ENCODE measurements around the gene SEMA7A. TPM values are rescaled to one million over a fixed set of nuclear protein-coding genes. Genes with fewer than 3 reads are reported as not detected.
A peak's percentile ranks its signal among the peaks of the same experiment; 100 is the strongest.

Gene SEMA7A
- total RNA-seq, 4 donors from 2014 or later = 0.29 to 16.9 (median 4.5) TPM; not detected in 1

GRCh38 chr15:74380361-74381189 lies 53.2 kb downstream of the SEMA7A start:
- no peak overlapping the region for H3K27ac ChIP-seq
- H3K9me3 ChIP-seq = no peaks in the 10 kb centered on the region
- H3K36me3 ChIP-seq = no peaks in the 10 kb centered on the region
- TF ChIP-seq POLR2A (IDR thresholded peaks at IDR 0.05) (no peak), CTCF (IDR thresholded peaks at IDR 0.05) (no peak)
- intact Hi-C loops (cut with DNase I; ENCODE audit: low total_unique reads) = no loop called here
- no peak overlapping the region for H3K4me3 ChIP-seq
- no peaks in the 10 kb centered on the region for H3K27me3 ChIP-seq
- no peak for DNase-seq
- H3K4me1 ChIP-seq = no peaks in the 10 kb centered on the region

GRCh38 chr15:74378848-74379247 lies 54.9 kb downstream of the SEMA7A start:
- Histone ChIP-seq H3K36me3 (no peaks in the 10 kb centered on the region), H3K27me3 (no peaks in the 10 kb centered on the region), H3K9me3 (no peaks in the 10 kb centered on the region), H3K27ac (peak overlapping the region in 1 of 2 donors; percentile 25), H3K4me3 (no peak overlapping the region), H3K4me1 (peaks cover 0 to 5% of the 10 kb centered on the region in 2 donors)
- peak in 1 of 2 donors; percentile 46 for DNase-seq
- TF ChIP-seq CTCF (IDR thresholded peaks at IDR 0.05) (no peak), POLR2A (IDR thresholded peaks at IDR 0.05) (no peak)
- intact Hi-C loops (cut with DNase I; ENCODE audit: low total_unique reads) = loop anchor here (5.0 to 10.0 kb wide), 2 partner anchors 246 to 388 kb away; no protein-coding TSS in a partner anchor

- DNase-seq = no peak
- TF ChIP-seq CTCF (IDR thresholded peaks at IDR 0.05) (no peak), POLR2A (IDR thresholded peaks at IDR 0.05) (no peak)
- Histone ChIP-seq H3K27ac (peak overlapping the region in 1 of 2 donors; percentile 25), H3K9me3 (no peaks in the 10 kb centered on the region), H3K36me3 (no peaks in the 10 kb centered on the region), H3K4me1 (peaks cover 0 to 5% of the 10 kb centered on the region in 2 donors), H3K4me3 (no peak overlapping the region), H3K27me3 (no peaks in the 10 kb centered on the region)
- intact Hi-C loops (cut with DNase I; ENCODE audit: low total_unique reads) = loop anchor here (5.0 to 10.0 kb wide), 2 partner anchors 247 to 389 kb away; no protein-coding TSS in a partner anchor
Measured at GRCh38 chr15:74377831-74378766, 55.7 kb downstream of the SEMA7A start.

- H3K4me1 ChIP-seq = peaks cover 0 to 5% of the 10 kb centered on the region in 2 donors
- H3K27ac ChIP-seq = no peak overlapping the region
- no peak overlapping the region for H3K4me3 ChIP-seq
- TF ChIP-seq POLR2A (IDR thresholded peaks at IDR 0.05) (no peak), CTCF (IDR thresholded peaks at IDR 0.05) (no peak)
- DNase-seq = no peak
- intact Hi-C loops (cut with DNase I; ENCODE audit: low total_unique reads) = loop anchor here (5.0 to 10.0 kb wide), 2 partner anchors 248 to 390 kb away; no protein-coding TSS in a partner anchor
- no peaks in the 10 kb centered on the region for H3K36me3 ChIP-seq
- no peaks in the 10 kb centered on the region for H3K9me3 ChIP-seq
- H3K27me3 ChIP-seq = no peaks in the 10 kb centered on the region
Measured at GRCh38 chr15:74376825-74377581, 56.8 kb downstream of the SEMA7A start.

Measured in uterus (tissue), 4 donors.